ENCODE data around the gene CMSS1.

CMSS1 gene

DNA sequence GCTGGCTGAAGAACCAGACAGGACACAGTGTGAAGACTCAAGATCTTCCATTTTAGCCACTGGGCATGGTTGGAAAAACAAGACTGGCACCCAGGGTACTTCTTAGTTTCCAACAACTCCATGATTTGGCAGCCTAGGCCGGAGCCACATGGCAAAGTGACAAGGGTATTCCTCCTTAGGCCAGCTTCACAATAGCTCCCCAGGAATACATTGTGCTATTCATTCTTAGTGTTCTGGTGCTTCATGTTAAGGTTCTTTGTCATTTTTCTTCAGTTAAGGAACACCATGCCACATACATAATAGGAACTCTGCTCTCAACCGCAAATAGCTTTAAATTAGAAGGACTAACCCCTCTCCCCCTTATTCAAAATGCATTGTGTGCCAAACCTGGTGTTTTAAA is 304.7 kb downstream of the CMSS1 start:
- no peak for DNase-seq

DNA sequence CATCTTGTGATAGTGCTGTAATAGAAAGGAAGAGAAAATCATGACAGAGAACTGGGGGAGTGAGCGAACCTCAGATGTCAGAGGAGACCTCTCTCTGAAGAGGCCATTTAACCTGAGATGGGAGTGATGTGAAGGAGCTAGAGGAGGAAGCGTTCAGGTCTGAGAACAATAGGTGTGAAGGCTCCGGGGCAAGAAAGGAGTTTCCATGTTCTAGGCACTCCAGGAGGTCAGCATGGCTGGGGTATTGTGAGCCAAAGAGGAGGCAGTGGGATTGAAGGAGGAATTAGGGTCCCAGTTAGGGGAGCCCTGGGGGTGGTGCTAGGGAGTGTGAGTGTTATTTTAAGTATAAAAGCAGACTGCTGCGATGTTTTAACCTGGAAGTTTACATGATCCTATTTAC is 305.4 kb downstream of the CMSS1 start:
- DNase-seq = no peak

DNA sequence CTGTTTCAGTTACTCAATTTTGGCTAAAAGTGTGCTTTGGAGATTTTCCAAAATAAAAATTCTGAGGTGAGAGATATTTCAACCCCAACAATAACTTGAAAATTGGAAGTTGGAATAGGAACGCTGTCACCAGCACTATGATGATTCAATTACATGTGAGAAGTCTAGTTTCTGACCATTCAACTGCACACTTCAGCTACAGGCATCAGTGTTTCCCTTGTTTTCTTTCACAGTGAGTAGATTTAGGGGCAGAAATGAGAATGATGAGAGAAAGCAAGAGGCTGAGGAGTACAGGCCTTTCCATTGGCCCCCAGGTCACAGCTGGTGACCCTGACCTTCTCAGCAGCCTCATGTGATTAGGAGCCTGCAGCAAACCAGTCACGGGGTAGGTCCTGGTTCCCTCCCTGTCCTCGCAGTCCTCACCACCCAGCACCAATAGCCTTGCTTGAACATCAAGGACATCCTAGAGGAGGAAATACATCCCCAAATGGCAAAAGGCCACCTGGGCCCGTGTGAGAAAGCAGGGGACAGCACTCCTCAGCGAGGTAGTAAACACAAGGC is 306.6 kb downstream of the CMSS1 start:
- no peak for DNase-seq

DNA sequence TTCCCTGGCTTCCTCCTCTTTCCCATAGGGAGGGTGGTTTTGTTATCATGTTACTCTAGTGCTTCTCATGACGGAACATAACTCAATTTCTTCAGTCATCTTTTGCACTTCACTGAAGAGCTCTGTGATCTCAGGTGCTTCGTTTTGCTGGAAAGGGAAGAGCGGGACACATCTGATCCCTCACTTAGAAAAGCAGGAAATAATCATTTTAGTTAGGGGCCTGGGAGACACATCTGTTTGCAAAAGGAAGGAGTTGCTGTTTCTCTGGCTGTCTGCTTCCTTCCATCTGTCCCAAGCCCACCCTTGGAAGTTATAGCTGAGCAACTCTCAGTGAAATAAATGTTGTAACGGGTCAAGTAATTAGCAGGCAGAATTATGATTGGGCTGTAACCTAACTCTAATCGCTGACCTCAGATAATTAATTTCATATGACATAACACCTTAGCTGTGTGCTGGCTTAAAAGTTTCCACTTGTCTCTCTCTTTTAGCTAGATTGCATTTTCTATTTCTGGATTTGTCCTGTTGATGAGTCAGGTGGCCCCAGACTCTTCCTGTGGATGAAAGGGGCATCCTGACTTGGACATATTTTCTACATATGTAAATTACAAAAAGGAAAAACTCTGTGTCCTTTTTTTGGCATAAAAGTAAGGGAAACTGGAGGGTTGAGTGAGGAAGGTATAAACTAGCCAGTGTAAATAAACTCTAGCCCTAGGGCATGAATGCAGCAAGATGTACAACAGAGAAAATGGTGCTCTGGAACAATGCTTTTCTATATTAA is 307.7 kb downstream of the CMSS1 start:
- no peak for DNase-seq

DNA sequence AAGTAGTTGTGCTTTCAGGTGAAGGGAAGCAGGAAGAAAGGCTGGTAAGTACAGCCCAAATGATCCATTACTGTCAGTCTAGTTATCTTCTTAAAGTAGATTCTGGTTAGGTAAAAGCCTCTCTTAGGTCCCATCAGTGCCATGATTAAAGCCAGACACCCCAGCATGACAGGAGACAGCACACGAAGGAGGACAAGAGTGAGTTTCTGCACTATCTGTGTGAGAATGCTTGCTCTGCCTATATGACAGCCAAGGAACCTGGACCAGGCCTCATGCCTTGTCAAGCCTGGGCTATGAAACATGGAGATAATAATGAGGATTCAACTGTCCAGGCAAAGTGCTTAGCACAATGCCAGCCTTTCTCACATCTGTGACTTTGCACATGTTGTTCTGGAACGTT is 310.1 kb downstream of the CMSS1 start:
- peak; percentile 71 for DNase-seq

DNA sequence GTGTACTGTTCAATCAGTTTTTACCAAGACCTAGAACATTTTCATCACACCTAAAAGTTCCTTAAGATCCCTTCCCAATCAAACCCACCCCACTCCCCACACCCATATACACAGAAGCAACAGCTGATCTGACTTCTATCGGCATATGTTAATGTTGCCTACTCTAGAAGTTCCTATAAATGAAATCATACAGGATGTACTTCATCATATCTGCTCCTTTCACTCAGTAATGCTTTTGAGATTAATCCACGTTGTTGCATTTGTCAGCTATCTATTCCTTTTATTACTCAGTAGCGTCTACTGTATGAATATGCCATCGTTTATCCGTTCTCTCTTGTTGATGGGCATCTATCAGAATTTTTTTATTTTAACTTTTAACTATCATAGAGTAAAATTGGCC is 310.9 kb downstream of the CMSS1 start:
- DNase-seq = no peak

DNA sequence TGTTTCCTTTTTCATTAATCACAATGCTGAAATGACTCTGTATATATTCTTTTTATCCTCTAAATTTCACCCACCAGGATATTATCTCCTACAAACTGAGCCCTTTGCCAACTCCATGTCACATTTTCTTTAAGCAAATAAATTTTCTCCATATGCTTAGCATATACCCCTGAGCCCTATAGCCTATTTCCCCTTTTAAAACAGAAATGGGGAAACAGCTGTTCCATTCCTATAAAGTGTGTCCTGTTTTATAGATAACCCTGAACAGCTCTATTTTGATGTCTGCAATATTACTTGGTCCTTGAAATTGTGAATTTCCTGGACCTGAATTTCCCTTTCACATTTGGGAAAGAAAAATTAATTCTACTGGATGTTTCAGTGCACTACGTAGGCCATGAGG is 312.3 kb downstream of the CMSS1 start:
- DNase-seq = no peak

DNA sequence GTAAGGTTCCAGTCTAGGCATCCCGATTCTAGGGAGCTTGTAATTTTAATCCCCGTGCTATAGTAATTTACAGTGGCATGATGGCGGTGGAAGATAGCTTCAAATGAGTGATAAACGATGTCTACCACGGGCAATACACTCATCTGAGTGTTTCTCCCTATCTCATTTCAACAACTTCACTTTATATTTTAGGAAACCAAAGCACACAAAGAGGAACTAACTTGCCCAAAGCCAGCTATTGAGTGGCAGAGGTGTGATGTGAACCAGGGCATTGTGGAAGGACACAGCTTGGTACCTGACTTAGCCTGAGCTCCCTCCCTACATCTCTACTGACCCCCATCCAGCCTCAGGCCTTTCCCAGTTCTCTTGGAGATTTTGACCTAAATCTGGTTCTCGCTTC is 313.6 kb downstream of the CMSS1 start:
- no peak for DNase-seq

DNA sequence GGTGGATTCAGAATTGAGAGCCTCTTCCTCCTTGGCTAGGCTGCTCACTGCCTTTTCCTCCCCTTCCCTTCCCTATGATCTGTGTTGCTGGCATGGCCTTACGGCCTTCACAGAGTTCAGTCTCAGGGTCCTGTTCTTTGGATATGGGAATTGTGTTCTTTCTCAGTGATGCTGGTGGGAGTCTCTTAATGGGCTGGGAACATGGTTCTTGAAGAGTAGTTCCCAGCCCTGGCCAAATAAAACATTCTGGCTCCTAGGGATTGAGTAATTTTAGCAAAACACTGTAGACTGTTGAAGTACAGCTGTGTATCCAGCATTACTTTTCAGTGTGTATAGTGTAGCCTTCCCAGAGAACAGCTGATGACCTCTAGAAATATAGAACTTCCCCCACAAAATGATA is 319.3 kb downstream of the CMSS1 start:
- no peak for DNase-seq

DNA sequence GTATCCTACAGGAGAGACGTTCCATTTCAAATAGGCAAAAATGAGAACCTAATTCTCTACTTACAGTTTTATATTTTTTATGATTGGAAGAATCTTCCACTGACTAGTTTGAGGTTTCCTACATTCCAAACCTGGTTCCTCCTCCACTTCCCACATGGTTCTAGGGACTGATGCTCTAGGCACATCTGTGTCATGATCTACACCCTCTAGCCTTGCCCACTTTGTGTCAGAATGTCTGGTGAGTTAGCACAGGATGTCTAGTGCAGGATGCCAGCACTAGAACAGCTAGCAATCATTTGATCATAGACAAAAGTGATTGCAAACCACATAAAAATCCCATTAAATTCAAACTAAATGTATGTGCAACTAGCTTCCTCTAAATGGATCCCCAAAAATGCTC is 323.3 kb downstream of the CMSS1 start:
- no peak for DNase-seq

DNA sequence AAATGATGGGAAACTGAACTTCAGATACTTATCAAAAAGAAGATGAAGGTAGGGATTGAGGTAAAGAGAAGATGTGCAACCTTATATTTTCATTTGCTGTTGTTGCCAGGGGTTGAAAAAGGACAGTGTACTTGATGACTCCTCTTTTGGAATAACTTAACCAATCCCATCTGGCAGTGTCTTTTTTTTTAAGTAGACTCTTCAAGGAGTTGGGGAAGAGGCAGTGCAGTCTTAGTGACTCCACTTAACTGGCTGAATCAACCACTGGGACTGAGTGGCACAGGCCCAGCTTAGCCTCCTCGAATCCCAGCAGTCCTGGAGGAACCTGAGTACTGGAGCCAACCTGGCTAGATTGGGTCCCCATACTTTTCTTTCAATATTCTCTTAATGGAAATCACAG is 323.9 kb downstream of the CMSS1 start:
- no peak for DNase-seq

DNA sequence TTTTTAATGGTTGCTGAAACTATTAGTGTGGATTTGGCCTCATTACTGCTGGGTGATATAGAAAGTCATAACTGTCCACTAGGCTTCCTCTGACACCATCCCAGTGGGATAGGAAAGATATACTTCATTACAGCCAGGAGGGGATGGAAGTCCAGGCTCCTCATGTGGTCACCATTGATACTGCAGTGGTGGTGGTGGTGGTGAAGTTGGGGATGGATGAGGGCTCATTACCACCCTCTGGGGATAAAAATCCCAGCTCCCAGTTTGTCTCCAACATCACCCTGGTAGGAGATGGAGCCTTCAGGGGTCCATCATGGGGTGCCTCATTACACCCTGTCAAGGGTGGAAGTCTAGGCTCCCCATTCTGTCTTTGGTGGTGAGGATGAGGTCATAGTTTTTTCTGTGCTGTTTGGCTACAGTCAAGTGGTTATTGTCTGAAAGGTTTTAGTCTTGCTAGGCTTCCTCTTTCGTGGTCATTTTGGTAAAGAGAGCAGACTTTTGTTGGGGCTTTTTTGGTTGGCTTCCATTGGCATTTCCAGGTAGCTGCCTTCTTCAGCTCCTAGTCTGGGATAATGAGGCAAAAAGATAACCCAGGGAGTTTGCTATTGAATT is 326.7 kb downstream of the CMSS1 start:
- no peak for DNase-seq

DNA sequence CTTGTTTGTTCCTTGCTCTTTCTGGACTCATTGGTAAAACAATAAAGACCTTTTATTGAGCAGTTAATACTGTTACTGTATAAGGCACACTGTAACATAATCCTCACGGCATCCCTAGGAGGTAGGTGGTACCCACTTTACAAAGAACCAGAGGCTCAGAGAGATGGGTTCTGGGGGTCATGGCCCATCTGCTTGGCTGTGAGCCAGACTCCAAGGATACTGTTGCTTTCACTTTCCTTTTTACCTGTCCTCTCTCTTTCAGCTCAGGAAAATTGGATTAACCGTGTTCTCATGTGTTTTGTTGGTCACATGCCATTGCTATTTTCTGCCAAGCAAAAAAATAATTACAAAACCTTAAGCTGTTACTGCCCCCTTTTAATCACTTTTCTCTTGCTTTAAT is 331.5 kb downstream of the CMSS1 start:
- DNase-seq = no peak

DNA sequence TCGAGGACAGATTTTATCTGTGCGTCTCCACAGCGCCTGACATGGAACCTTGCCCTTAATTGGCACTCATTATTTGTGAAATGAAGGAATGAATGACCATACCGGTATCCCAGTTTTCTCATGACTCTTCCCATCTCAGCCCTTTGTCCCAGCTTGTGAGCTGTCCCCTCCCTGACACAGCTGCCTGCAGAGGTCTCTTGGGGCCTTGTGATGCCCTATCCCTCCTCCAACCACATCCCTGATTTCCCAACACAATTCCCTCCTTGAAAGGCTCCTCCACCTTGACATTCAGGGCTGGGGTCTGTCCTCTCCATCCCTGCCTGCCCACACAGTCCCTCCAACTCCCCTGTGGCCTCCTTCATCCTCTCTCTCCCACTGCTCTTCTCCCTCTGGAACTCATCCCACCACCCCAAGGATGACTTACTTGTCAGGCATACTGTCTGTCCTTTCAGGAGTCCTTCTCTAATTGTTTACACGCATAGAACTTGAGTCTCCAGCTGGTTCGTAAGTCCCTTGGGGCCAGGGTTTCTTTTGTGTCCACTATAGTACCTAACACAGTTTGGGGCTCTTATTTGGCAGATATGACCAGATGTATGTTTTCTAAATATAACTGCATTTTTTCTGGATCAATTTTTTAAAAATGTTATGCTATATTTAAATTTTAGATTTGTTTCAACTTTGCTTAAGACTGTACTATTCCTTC is 332.2 kb downstream of the CMSS1 start:
- DNase-seq = no peak

DNA sequence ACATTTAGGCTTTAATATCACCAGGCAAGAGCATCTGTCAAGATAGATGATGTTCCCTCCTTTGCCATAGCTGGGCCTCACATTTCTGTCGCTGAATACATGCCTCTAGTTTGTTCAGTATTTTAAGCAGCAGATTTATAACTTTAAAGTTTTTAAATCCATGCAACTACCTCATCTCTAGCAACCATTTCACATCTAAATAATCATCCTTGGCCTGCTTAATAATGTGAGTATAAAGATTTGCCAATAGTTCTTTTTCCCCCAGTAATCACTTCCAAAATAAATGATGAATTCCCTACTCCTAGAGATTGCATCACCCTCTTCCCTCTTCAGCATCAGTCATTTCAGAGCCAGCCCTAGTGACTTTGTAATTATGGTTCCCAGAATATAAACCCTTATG is 332.8 kb downstream of the CMSS1 start:
- no peak for DNase-seq

DNA sequence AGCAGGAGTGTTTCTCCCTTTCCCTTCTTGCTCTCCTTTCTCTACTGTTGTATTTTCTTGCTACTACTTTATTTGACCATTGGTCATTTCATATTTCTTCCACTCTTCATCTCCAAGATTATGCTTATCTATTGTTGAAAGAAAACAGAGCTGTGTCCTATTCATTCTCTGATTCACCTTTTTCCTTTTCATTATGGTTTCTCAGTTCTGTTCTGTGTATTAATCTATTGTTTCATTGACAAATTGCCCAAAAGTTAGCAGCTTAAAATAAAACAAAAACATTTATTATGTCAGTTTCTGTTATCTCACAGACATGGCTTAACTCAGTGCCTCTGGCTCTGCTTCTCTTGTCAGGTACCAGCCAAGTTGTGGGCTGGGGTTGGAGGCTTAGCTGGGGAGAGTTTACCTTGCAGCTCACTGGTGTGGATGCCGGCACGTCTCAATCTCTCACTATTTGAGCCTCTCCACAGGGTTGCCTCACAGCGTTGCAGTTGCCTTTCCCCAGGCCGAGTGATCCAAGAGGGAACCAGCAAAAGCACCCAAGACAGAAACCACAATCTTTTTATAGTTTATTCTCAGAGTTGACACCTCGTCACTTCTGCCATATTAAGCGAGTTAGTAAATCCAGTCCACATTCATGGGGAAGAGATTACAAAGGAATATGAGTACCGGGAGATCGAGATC is 333.5 kb downstream of the CMSS1 start:
- no peak for DNase-seq

DNA sequence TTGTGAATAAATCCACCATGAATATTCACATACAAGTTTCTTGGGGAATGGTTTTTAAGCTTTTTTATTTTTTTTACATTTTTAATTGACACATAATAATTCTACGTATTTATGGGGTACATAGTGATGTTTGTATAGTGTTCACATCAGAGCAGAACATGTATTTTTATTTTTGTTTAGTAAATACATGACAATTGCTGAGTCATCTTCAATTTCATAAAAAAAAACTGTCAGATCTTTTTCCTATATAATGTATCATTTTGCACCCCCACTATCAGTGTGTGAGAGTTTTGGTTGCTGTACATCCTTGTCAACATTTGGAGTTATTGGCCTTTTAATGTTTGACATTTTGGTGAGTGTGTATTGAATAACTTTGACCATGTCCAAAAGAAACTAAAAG is 336.5 kb downstream of the CMSS1 start:
- no peak for DNase-seq

DNA sequence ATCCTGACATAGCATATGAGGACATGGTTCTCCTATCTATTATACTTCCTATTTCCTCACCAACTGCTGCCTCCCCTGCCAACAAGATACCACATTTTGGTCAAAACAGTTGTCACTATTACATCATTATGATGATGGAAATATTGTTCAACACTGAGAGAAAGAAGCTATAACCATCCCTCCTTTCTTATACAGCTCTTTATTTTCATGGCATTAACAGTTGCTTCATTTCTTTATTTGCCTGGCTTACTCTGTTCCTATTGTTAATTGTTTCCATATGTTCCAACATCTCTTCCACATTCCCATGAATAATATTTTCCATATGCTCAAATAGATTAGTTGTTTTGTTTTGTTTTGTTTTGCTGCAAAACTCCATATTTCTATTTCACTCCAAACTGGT is 337.5 kb downstream of the CMSS1 start:
- DNase-seq = no peak

DNA sequence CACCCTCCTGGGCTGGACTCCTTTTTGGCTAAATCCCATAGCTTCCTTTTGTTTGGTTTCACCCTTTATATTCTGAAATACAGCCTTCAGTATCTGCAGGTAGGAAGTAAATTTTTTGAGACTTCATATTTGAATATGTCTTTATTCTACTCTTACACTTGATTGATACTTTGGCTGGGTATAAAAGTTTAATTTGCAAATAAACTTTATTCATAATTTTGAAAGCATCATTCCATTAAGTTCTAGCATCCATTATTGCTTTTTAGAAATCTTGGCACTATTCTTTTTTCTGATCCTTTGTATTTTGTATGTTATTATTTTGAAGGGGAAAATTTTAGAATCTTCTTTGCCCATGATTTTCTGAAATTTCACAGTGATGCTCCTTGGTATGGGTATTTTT is 337.9 kb downstream of the CMSS1 start:
- no peak for DNase-seq

DNA sequence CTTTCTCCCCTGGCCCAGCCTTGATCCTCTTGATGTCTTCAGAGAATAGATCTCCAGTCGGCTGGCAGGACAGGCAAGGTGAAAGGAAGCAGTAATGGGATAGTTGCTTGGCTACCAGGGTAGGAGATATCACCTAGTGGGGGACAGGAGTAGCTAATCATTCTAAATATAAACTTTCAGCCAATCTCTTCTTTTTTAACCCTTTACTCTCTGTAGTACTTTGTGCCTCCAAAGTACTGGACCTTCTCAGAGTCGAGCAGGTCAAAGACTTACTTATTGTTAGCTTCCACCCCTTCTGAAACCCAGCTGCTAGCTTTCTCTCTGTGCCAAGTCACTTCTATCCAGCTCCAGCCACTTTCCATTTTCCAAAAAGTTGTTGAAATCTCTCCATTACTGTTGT is 340.0 kb downstream of the CMSS1 start:
- DNase-seq = no peak

DNA sequence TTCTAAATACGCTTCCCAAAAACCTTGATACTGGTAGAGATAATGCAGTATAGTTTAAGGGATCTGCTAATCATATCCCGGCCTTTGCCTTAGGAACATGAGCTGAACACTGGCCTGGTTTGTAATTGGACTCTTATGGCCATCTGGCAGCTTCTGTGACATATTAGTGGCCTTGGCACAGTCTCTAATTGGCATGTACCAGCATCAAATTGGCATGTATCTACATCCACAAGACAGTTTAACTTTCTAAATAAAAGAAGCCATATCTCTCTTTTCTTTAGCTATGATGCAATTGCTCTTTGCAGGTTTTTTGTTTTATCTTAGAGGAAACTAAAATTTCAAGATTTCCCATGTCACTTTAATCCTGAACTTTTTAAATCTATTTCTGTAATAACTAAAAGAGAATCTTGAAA is 341.3 kb downstream of the CMSS1 start:
- no peak for DNase-seq

DNA sequence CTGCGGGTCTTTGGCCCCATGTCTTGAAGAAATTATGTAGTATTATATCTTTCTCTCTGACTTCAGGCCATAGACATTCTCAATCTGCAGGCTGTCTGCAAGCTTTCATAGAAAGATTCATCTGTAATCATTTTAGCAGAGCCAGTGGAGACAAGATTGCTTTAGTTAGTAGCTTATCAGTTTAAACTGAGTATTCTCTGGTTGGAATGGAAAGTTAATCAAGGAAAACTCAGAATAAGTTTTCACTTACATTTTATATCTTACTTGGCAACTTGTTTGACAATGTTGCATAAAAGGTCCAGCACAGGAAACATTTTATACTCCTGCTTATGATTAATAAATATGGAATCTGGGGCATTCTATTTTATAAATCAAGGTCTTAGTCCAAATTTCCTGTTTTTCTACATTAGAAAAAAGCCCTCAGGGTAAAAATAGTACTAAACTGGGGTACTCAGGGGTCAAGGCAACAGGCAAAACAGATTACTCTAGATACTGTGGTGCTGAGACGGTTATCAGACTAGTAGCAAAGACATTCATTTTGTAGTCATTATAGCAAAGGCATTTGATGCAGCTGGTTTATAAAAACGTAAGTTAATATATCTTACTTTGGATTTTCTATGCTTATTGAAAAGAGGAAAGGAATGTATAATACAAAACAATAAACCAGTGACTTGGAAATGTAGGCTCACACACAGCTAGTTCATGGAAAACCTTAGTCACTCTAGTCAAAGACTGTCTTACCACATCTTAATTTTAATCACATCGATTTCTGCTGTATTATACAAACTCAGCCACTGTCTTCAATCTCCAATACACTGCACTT is 341.9 kb downstream of the CMSS1 start:
- no peak for DNase-seq

DNA sequence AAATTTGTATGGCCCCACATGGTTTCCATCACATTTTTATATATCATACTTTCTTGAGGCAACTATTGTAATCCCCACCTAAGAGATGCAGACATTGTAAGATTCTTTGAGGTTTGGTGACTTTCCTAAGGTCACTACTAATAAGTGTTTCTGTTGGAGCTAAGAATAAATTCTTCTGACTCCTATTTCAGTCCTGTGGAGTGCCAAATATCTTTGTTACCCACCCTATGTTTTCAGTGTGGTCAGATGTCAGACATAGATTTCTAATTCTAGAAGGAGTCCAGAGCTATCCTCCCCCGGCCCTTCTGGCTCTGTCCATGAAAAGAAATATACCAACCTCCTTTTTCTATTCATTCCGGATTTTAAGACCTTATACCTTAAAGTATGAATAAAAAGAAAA is 342.9 kb downstream of the CMSS1 start:
- no peak for DNase-seq

Data from islet precursor cell (in vitro differentiated cells).